GM12865 (cell line): Measurements from ENCODE around the gene OR8D1.
"Not testable (repeated sequence)": the region's sequence is repeated elsewhere in the genome, so short reads cannot be mapped to it uniquely, and the experiment has no call there.

Experiments
- DNase-seq: peaks from one replicate; pipeline ENCODE4 v3.0.0; 2010; ENCODE audit warnings: low read depth
- H3K4me3 ChIP-seq: 2 replicates; pipeline ENCODE4 v1.5.1; 2011; ENCODE audit warnings: mild to moderate bottlenecking, low read depth, low read length, control low read depth
- TF ChIP-seq, protein P1 (sequence below): IDR thresholded peaks from 2 replicates; pipeline ENCODE4 v1.5.1; 2011; ENCODE audit warnings: low read length, control low read depth, low read depth, inconsistent platforms; ENCODE audit not compliant: insufficient read depth; ENCODE audit errors: missing control alignments

OR8D1 gene

DNA sequence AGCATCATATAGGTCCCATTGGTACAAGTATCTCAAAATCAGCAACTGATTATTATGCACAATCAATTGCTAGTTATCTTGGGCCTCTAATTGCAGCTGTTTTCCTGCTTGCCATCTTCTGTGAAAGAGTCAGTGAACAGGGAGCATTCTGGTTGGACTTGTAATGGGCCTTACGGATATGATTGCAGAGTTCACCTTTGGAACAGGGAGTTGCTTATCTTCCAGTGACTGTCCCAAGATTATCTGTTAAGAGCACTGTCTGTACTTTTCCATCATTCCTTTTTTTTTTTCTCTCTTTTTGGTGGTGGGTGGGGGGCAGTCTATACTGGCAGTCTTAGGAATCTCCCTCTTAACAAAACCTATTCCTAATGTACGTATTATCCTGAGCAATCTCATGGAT is 39.7 kb downstream of the OR8D1 start:
- no peak overlapping the region for H3K4me3 ChIP-seq
- TF ChIP-seq, protein P1, sequence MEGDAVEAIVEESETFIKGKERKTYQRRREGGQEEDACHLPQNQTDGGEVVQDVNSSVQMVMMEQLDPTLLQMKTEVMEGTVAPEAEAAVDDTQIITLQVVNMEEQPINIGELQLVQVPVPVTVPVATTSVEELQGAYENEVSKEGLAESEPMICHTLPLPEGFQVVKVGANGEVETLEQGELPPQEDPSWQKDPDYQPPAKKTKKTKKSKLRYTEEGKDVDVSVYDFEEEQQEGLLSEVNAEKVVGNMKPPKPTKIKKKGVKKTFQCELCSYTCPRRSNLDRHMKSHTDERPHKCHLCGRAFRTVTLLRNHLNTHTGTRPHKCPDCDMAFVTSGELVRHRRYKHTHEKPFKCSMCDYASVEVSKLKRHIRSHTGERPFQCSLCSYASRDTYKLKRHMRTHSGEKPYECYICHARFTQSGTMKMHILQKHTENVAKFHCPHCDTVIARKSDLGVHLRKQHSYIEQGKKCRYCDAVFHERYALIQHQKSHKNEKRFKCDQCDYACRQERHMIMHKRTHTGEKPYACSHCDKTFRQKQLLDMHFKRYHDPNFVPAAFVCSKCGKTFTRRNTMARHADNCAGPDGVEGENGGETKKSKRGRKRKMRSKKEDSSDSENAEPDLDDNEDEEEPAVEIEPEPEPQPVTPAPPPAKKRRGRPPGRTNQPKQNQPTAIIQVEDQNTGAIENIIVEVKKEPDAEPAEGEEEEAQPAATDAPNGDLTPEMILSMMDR: no peak
- DNase-seq: no peak

DNA sequence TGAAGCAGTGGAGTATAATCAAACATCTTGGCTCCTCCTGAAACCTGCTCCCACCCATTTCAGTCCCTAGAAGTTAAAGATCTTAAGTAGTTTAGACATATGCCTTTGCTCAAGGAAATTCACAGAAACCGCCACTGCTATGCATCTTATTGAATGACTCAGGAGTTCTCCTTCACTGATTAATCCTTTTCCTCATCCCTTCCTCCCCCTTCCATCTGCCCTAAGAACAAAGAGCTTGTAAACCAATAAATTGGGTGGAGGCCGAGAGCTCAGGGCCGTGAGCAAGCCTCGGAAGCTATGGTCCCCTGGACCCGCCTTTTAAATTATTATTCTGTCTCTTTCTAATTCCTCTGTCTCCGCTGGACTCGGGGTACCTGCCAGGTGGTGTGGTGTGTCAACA is 42.9 kb downstream of the OR8D1 start:
- not testable (repeated sequence) for DNase-seq

DNA sequence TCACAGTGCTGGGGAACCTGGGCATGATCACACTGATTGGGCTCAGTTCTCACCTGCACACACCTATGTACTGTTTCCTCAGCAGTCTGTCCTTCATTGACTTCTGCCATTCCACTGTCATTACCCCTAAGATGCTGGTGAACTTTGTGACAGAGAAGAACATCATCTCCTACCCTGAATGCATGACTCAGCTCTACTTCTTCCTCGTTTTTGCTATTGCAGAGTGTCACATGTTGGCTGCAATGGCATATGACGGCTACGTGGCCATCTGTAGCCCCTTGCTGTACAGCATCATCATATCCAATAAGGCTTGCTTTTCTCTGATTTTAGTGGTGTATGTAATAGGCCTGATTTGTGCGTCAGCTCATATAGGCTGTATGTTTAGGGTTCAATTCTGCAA is 48.7 kb downstream of the OR8D1 start:
- H3K4me3 ChIP-seq, DNase-seq: not testable (repeated sequence)

More for the DNA sequence above, 42.9 kb downstream of the OR8D1 start:
- H3K4me3 ChIP-seq: not testable (repeated sequence)

DNA sequence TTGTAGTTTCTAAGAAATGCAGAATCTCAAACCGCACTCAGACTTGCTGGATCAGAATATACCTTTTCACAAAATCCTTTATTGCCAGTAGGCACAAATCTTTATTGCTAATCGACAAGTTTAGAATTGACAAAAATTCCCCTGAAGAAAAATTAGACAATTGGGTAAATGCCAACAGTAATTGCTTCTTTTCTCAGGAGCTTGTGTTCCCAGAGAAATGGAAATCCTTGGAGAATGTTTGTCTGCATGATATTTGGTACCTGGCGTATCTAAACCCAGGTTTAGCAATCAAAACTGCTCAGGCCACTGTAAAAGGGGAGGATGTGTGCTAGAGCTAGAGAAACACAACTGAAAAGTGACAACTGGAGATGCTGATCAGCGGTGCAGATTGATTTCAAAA is 57.7 kb downstream of the OR8D1 start, which contains the start of gene OR8G5:
Gene OR8G5, plus strand, starts transcription at position 301 of the 400 bp plus-strand sequence. CDS start 8,556 bp downstream, outside the sequence.
- DNase-seq: no peak
- no peak within 1 kb of the TSS for H3K4me3 ChIP-seq
- TF ChIP-seq, protein P1: no peak
